Measurements from ENCODE around the gene CCDC85C.

CCDC85C gene

GRCh38 chr14:99473458-99473857 lies 130.5 kb downstream of the CCDC85C start:
- H3K27ac ChIP-seq, result no peak overlapping the region
- TF ChIP-seq, protein P1, sequence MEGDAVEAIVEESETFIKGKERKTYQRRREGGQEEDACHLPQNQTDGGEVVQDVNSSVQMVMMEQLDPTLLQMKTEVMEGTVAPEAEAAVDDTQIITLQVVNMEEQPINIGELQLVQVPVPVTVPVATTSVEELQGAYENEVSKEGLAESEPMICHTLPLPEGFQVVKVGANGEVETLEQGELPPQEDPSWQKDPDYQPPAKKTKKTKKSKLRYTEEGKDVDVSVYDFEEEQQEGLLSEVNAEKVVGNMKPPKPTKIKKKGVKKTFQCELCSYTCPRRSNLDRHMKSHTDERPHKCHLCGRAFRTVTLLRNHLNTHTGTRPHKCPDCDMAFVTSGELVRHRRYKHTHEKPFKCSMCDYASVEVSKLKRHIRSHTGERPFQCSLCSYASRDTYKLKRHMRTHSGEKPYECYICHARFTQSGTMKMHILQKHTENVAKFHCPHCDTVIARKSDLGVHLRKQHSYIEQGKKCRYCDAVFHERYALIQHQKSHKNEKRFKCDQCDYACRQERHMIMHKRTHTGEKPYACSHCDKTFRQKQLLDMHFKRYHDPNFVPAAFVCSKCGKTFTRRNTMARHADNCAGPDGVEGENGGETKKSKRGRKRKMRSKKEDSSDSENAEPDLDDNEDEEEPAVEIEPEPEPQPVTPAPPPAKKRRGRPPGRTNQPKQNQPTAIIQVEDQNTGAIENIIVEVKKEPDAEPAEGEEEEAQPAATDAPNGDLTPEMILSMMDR (conservative IDR thresholded peaks at IDR 0.05), result no peak

GRCh38 chr14:99472937-99473336 lies 131.1 kb downstream of the CCDC85C start:
- no peak overlapping the region for H3K27ac ChIP-seq
- TF ChIP-seq, protein P1 (conservative IDR thresholded peaks at IDR 0.05), result no peak

- TF ChIP-seq, protein P1 (conservative IDR thresholded peaks at IDR 0.05), result no peak
- no peak overlapping the region for H3K27ac ChIP-seq
Measured at GRCh38 chr14:99471731-99472130, 132.3 kb downstream of the CCDC85C start.

DNA sequence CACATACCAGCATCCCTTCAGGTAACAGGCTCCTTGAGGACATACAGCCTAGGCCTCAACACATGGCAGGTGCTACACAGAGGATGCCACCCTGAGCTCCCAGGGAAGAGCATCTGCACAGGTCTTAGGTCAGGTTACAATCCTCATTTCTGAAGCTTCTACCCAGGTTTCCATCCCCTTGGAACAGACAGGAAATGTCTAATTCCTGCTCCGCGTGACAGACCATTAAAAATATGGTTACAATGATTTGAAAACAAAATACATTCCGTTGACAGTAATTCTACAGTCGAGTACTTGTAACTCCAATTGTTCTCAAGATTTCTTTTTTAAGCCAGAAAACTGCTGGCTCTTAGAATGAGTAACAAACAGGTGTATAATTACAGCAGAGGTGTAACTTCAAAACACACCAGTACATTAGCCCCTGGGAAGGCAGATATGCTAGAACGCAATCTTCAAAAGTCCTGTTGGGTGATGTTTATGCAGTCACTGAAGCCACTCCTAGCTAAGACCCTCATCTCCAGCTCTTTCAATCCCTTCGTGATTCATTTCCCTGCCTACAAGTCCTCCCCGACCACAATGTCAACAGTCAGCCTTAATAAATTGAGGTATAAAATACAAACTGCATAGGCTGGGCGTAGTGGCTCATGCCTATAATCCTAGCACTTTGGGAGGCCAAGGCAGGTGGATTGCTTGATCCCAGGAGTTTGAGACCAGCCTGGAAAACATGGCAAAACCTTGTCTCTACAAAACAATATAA lies 135.0 kb downstream of the CCDC85C start:
- H3K27ac ChIP-seq, result no peak overlapping the region
- TF ChIP-seq, protein P1 (conservative IDR thresholded peaks at IDR 0.05), result no peak

- TF ChIP-seq, protein P1 (conservative IDR thresholded peaks at IDR 0.05), result no peak
Measured at GRCh38 chr14:99468081-99468480, 135.9 kb downstream of the CCDC85C start.

GRCh38 chr14:99467336-99468078 lies 136.5 kb downstream of the CCDC85C start:
- TF ChIP-seq, protein P1 (conservative IDR thresholded peaks at IDR 0.05), result no peak
- no peak overlapping the region for H3K27ac ChIP-seq

More at GRCh38 chr14:99468081-99468480, 135.9 kb downstream of the CCDC85C start:
- no peak overlapping the region for H3K27ac ChIP-seq

DNA sequence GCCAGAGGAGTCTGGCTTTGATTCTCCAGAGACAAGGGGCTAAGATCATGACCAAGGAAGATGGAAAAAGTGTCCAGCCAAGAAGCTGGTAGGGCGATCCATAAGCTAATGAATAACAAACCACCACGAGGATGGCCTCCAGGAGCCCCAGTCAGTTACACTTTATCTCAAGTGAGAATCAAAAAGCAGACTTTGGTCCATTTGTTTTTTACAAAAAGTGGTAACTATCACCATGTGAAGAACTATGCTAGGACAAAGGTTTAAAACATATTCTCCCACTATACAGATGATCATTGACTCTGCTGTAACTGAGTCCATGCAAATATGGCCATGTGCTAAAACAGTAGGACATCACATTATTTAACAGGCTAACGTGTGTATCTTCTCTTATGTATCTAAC lies 137.2 kb downstream of the CCDC85C start:
- TF ChIP-seq, protein P1 (conservative IDR thresholded peaks at IDR 0.05), result no peak
- H3K27ac ChIP-seq, result no peak overlapping the region
